ENCODE results near the gene DCLK1.

DCLK1 gene

DNA sequence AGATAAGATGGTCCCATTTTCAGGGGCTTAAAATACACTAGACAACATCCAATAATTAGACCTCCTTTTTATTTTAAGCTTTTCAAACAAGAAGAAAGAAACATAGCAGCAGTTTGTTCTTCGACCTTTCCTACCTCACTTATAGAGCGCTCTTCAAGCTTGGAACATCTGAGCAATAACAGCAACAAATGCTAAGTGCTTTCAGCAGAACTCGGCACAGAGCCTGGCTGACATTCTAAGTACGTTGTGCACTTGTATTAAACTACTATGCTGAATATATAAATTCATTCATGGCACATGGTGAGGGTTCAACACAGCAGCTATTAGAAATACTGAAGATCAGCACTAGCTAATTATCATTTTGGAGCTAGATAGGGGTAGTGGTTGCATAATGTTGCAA, 398.6 kb downstream of the DCLK1 start:
- DNase-seq: no peak

DNA sequence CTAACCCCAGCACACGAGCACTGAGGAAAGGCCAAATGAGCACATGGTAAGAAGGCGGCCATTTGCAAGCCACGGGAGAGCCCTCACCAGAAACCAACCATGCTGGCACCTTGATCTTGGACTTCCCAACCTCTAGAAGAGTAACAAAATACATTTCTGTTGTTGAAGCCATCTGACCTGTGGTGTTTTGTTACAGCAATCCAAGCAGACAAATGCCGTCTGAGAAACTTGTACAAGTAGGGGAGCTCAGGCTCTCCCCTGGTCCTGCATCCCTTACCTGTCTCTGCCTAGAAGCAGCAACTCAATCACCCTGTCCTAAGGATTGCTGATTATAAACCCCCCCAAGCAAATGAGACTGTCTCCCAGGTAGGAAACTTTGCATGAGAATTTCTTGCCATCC, 399.7 kb downstream of the DCLK1 start:
- no peak for DNase-seq

DNA sequence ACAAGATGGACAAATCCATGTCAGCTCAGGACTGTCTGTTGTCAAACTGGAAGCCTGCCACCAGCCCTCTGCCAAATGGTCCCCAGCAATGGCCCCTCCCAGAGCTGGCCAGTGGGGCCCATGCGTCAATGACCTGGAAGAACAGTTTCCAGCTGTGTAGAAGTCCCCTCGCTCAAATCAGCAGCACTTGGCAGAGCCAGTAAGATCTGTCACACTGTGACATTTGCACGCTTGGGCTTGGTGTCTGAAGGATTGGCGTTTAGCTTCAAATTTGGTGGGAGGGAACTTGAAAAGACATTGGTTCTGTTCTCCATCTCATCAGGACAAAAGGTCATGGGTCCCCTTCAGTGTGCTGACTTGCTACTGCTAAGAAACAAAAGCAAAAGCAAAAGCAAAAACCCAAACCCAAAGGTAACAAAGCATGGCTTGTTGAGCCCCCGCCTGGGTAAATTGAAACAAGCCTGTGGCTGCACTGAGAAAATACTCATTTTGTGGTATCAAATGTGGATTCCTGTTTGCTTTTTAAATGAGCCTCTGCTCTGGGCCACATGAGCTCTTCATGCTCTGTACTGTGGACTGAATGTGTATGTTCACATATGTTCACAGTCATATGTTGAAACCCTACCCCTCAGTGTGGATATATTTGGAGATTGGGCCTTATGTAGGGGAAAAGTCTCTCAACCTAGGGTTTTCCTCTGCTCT, 401.1 kb downstream of the DCLK1 start:
- DNase-seq: peak in 1 of 2 experiments; percentile 55

DNA sequence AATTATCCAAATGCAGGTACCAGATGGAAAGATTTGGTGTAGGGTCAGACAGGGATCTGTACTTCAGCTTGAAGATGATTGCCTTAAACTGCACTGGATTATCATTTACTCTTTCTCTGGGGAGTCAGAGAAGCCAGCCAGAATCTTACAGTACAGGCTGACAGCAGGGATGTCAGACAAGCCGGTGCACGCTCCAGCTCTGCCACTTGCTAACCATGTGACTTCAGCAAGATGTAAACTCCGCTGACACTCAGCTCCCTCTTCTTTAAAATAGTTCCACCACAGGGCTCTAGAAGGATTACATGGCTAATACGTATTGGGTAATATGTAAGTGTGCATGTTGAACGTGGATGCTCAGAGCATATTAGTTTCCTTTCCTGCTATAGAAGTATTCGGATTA, 403.3 kb downstream of the DCLK1 start:
- DNase-seq: peak; percentile 32 to 56

DNA sequence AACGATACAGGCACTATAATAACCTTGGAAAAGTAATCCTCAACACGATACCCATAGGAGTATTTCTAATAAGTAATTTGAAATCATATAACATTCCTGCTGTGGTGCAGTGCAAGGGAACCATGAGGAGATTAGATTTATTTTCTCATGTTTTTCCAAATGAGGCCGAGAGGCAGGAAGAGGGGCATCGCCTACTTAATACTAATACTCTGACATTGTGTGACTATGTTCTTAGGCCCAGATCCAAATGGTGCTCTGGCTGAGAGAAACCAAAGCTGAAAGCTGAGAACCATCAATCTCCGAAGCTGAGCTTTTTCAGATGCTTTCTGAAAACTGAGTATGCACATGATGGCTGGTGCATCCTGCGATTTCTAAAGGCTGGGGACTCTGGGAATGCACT, 406.7 kb downstream of the DCLK1 start:
- peak in 1 of 2 experiments; percentile 30 for DNase-seq

DNA sequence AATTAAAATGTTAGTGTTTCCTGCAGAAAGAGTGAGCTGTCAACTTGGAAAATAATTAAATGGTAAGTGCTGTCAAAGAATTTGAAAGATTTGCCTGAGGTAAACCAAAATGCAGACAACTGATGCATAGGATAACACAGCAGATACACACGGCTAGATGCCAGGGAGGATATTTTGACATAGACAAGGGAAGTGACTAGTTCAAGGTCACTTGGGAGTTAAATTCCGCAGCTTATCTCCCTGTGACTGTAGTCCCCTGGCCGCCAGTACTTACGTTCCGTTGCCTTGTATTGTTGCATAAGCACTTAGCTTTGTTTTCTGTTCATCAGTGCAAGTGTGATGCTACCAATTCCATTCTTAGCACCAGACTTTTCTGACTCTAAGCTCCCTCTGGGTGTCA, 407.4 kb downstream of the DCLK1 start:
- no peak for DNase-seq

DNA sequence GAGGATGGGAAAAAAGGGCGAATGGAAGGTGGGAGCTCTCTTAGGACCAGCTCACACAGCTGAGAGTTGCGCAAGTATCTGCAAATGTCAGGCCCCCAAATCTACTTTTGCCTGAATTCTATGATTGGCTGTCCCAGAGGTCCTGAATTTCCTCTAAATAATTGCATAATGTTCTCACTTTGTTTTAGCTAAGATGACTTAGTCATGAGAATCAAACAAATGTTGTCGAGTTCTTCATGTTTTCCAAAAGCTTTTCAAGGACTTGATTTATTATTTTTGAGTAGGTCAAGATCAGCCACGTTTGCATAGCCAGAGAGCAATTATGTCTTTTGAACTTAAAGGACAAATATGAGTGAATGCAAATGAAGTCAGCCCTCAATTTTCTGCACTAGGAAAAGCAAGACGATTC, 408.1 kb downstream of the DCLK1 start:
- no peak for DNase-seq

DNA sequence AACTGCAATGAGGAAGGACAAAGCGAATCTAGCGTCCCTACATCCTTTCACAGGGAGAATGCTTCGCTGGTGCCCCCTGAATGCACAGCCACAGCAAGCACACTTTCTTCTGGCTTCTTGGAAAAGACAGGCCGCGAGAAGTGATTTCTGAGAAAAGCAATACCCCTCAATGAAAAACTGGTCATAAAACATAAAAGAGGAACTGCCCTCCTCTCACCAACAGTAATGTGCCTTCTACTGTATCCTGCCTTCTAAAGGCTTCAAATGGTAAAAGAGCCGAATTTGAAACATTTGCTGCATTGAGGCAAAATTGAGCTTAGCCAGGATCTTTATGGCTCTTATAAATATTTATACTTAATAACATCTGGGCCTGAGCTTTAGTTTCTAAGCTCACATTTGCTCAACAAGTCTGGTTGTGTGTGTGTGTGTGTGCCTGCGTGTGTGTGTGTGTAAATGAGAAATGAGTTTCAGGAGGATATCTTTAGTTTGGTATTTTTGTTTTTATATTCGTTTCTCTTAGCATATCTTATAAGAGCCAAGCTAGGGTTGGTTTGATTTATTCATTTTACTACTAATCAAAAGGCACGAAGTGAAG, 408.6 kb downstream of the DCLK1 start:
- DNase-seq: no peak

DNA sequence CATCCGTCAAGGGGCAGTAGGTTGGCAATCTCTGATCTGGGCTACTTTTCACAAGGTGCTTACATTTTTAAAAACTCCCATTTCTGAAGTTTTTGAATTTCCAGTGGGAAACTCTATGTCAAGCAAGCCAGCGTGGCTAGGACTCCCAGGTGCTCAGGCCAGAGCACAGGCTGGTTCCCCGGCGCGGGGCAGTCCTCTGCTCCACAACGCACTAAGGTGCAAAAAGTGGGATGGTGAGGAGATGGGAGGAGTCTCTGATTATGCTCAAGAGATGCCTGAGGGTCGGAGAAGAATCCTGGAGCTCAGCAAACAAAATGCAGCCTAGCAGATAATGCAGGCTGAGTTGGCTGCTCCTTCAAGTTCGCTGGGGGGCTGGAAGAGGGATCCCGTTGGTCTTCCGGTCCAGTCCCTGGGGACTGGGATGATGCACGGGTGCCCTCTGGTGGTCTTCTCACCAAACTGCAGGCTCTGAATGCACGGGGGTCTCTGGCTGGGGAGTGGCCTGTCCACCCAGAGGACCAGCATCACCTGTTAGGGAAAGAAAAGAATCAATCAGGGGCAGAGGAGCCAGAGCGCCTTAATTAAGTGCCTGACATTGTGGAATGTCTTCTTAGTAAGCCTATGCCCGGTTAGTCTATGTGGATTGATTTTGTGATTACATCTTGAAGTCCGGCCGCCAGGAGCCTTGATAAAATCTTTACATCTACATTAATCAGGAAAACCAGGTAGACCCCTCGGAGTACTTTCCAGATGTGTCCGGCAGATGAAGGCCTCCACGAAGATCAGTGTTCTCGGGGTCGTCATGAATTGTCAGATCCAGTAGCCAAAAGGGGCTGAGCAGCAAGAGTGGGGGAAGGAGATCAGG, 410.3 kb downstream of the DCLK1 start:
- DNase-seq: peak; percentile 48 to 75

DNA sequence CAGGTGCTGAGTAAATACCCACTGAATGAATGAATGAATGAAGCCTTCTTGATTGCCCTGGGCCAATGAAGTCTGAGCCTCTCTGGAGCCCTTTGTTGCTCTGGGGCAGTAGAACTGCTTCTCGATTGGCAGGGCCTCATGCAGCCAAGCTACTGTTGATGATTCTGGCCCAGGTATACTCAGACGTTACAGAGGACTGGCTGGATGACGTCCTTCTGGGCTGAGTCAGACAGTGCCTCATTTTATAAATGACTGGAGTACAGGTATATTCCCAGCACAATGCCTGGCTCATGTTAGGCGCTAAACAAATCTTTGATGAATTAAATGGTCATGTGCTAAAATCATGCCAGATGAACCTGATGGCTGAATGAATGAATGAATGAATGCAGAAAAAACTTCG, 410.9 kb downstream of the DCLK1 start:
- no peak for DNase-seq

Data from NCI-H446 (cell line).